HG02763 (cell line): Measurements from ENCODE around the gene RFX8.
"Not testable (repeated sequence)": the region's sequence is repeated elsewhere in the genome, so short reads cannot be mapped to it uniquely, and the experiment has no call there.

ENCODE experiments used
- ATAC-seq: cut with Tn5 transposase; IDR thresholded peaks from one replicate; pipeline ENCODE4 v1.9.1; 2021; ENCODE audit warnings: mild to moderate bottlenecking, moderate library complexity; ENCODE audit not compliant: unreplicated experiment

Gene RFX8

GRCh38 chr2:101474731-101475384, at the start of gene RFX8:
RFX8 (minus strand) TSS chr2:101475112; CDS start chr2:101466848, 8,264 bp downstream.
- ATAC-seq, result no peak

- no peak for ATAC-seq
Observed at GRCh38 chr2:101521487-101521886, 46.6 kb upstream of the RFX8 start.

GRCh38 chr2:101520246-101520645, 45.3 kb upstream of the RFX8 start:
- no peak for ATAC-seq

GRCh38 chr2:101518578-101519492, 43.9 kb upstream of the RFX8 start:
- ATAC-seq, result no peak

GRCh38 chr2:101517758-101518271, 42.9 kb upstream of the RFX8 start:
- ATAC-seq, result no peak

GRCh38 chr2:101516823-101517690, 42.1 kb upstream of the RFX8 start:
- ATAC-seq, result no peak

GRCh38 chr2:101516349-101516748, 41.4 kb upstream of the RFX8 start:
- ATAC-seq, result no peak

GRCh38 chr2:101515477-101515876, 40.6 kb upstream of the RFX8 start:
- ATAC-seq, result no peak

GRCh38 chr2:101512993-101513392, 38.1 kb upstream of the RFX8 start:
- no peak for ATAC-seq

GRCh38 chr2:101511381-101511780, 36.5 kb upstream of the RFX8 start:
- ATAC-seq, result no peak

GRCh38 chr2:101509499-101510284, 34.8 kb upstream of the RFX8 start:
- ATAC-seq, result no peak

- no peak for ATAC-seq
Observed at GRCh38 chr2:101508636-101509035, 33.7 kb upstream of the RFX8 start.

GRCh38 chr2:101505276-101505675, 30.4 kb upstream of the RFX8 start:
- ATAC-seq, result not testable (repeated sequence)

GRCh38 chr2:101504744-101505143, 29.8 kb upstream of the RFX8 start:
- ATAC-seq, result not testable (repeated sequence)

- no peak for ATAC-seq
Observed at GRCh38 chr2:101502095-101502494, 27.2 kb upstream of the RFX8 start.

- no peak for ATAC-seq
Observed at GRCh38 chr2:101501443-101501842, 26.5 kb upstream of the RFX8 start.

GRCh38 chr2:101500860-101501259, 25.9 kb upstream of the RFX8 start:
- no peak for ATAC-seq

- no peak for ATAC-seq
Observed at GRCh38 chr2:101500180-101500579, 25.3 kb upstream of the RFX8 start.

- ATAC-seq, result no peak
Observed at GRCh38 chr2:101496279-101496678, 21.4 kb upstream of the RFX8 start.

- ATAC-seq, result no peak
Observed at GRCh38 chr2:101492936-101493473, 18.1 kb upstream of the RFX8 start.
